ENCODE data around the gene BMPR1B. TPM values are rescaled to one million over a fixed set of nuclear protein-coding genes. Genes with fewer than 3 reads are reported as not detected.
A peak's percentile ranks its signal among the peaks of the same experiment; 100 is the strongest.

The BMPR1B gene
- total and polyA plus RNA-seq, 5 donors from 2014 or later = 0.31 to 0.72 TPM; not detected in 3

- DNase-seq (no peak), ATAC-seq (ENCODE audit: low read depth in 2 of 2) (no peak)
- Mint-ChIP-seq H3K27me3 (peaks cover 47% of the 10 kb centered on the region), H3K4me3 (no peak overlapping the region), H3K27ac (peak overlapping the region in 1 of 3 donors; percentile 70), H3K36me3 (no peaks in the 10 kb centered on the region), H3K4me1 (peaks cover 0 to 3% (median 0%) of the 10 kb centered on the region in 4 donors), H3K9me3 (peaks cover 0 to 5% (median 0%) of the 10 kb centered on the region in 7 donors)
- Histone ChIP-seq H3K36me3 (ENCODE audit: control insufficient read depth, insufficient read depth, low read length) (no peaks in the 10 kb centered on the region), H3K4me1 (ENCODE audit: control insufficient read depth, insufficient read depth, low read length, poor library complexity, severe bottlenecking) (no peaks in the 10 kb centered on the region), H3K9me3 (ENCODE audit: control insufficient read depth in 2 of 2, low read length in 2 of 2) (no peaks in the 10 kb centered on the region), H3K4me3 (ENCODE audit: low read depth, low read length) (no peak overlapping the region), H3K27me3 (ENCODE audit: control insufficient read depth, insufficient read depth, low read length) (peaks cover 15% of the 10 kb centered on the region), H3K27ac (ENCODE audit: insufficient read depth, low read length, poor library complexity, severe bottlenecking) (no peak overlapping the region)
These were observed 6.3 kb downstream of the BMPR1B start for GRCh38 chr4:94764069-94764468.

GRCh38 chr4:94765174-94765573, 7.4 kb downstream of the BMPR1B start:
- no peak overlapping the region for H3K4me3 Mint-ChIP-seq
- no peak for DNase-seq

GRCh38 chr4:94765648-94766047, 7.9 kb downstream of the BMPR1B start:
- no peak for DNase-seq
- Mint-ChIP-seq H3K9me3 (peaks cover 0 to 2% (median 0%) of the 10 kb centered on the region in 7 donors), H3K36me3 (no peaks in the 10 kb centered on the region), H3K27me3 (peaks cover 31% of the 10 kb centered on the region), H3K4me1 (no peaks in the 10 kb centered on the region), H3K4me3 (no peak overlapping the region), H3K27ac (no peak overlapping the region)
- Histone ChIP-seq H3K9me3 (ENCODE audit: control insufficient read depth in 2 of 2, low read length in 2 of 2) (no peaks in the 10 kb centered on the region), H3K27ac (ENCODE audit: insufficient read depth, low read length, poor library complexity, severe bottlenecking) (no peak overlapping the region), H3K36me3 (ENCODE audit: control insufficient read depth, insufficient read depth, low read length) (no peaks in the 10 kb centered on the region), H3K27me3 (ENCODE audit: control insufficient read depth, insufficient read depth, low read length) (peaks cover 4% of the 10 kb centered on the region), H3K4me1 (ENCODE audit: control insufficient read depth, insufficient read depth, low read length, poor library complexity, severe bottlenecking) (no peaks in the 10 kb centered on the region), H3K4me3 (ENCODE audit: low read depth, low read length) (no peak overlapping the region)
- ATAC-seq (ENCODE audit: low read depth in 2 of 2) = no peak

More at GRCh38 chr4:94765174-94765573, 7.4 kb downstream of the BMPR1B start:
- Mint-ChIP-seq H3K27me3 (peaks cover 36% of the 10 kb centered on the region), H3K27ac (no peak overlapping the region), H3K4me1 (no peaks in the 10 kb centered on the region), H3K9me3 (peaks cover 0 to 5% (median 0%) of the 10 kb centered on the region in 7 donors), H3K36me3 (no peaks in the 10 kb centered on the region)
- Histone ChIP-seq H3K36me3 (ENCODE audit: control insufficient read depth, insufficient read depth, low read length) (no peaks in the 10 kb centered on the region), H3K27me3 (ENCODE audit: control insufficient read depth, insufficient read depth, low read length) (peaks cover 7% of the 10 kb centered on the region), H3K4me3 (ENCODE audit: low read depth, low read length) (no peak overlapping the region), H3K4me1 (ENCODE audit: control insufficient read depth, insufficient read depth, low read length, poor library complexity, severe bottlenecking) (no peaks in the 10 kb centered on the region), H3K27ac (ENCODE audit: insufficient read depth, low read length, poor library complexity, severe bottlenecking) (no peak overlapping the region), H3K9me3 (ENCODE audit: control insufficient read depth in 2 of 2, low read length in 2 of 2) (no peaks in the 10 kb centered on the region)
- no peak for ATAC-seq (ENCODE audit: low read depth in 2 of 2)

- Histone ChIP-seq H3K36me3 (ENCODE audit: control insufficient read depth, insufficient read depth, low read length) (no peaks in the 10 kb centered on the region), H3K4me1 (ENCODE audit: control insufficient read depth, insufficient read depth, low read length, poor library complexity, severe bottlenecking) (no peaks in the 10 kb centered on the region), H3K9me3 (ENCODE audit: control insufficient read depth in 2 of 2, low read length in 2 of 2) (no peaks in the 10 kb centered on the region), H3K4me3 (ENCODE audit: low read depth, low read length) (no peak overlapping the region), H3K27me3 (ENCODE audit: control insufficient read depth, insufficient read depth, low read length) (no peaks in the 10 kb centered on the region), H3K27ac (ENCODE audit: insufficient read depth, low read length, poor library complexity, severe bottlenecking) (no peak overlapping the region)
- Mint-ChIP-seq H3K9me3 (peaks cover 0 to 4% (median 0%) of the 10 kb centered on the region in 7 donors), H3K36me3 (no peaks in the 10 kb centered on the region), H3K4me1 (no peaks in the 10 kb centered on the region), H3K27me3 (peaks cover 29% of the 10 kb centered on the region), H3K27ac (no peak overlapping the region), H3K4me3 (no peak overlapping the region)
- ATAC-seq (ENCODE audit: low read depth in 2 of 2) = no peak
- DNase-seq = no peak
These were observed 9.1 kb downstream of the BMPR1B start for GRCh38 chr4:94766856-94767255.

GRCh38 chr4:94767446-94767845, 9.7 kb downstream of the BMPR1B start:
- ATAC-seq (ENCODE audit: low read depth in 2 of 2) = no peak

GRCh38 chr4:94782707-94783106, 25.0 kb downstream of the BMPR1B start:
- H3K36me3 Mint-ChIP-seq = no peaks in the 10 kb centered on the region
- no peaks in the 10 kb centered on the region for H3K36me3 ChIP-seq (ENCODE audit: control insufficient read depth, insufficient read depth, low read length)
- H3K4me1 ChIP-seq (ENCODE audit: control insufficient read depth, insufficient read depth, low read length, poor library complexity, severe bottlenecking) = no peaks in the 10 kb centered on the region
- no peaks in the 10 kb centered on the region for H3K27me3 Mint-ChIP-seq
- H3K27me3 ChIP-seq (ENCODE audit: control insufficient read depth, insufficient read depth, low read length) = no peaks in the 10 kb centered on the region
- H3K27ac ChIP-seq (ENCODE audit: insufficient read depth, low read length, poor library complexity, severe bottlenecking) = no peak overlapping the region
- ATAC-seq (ENCODE audit: low read depth in 2 of 2) (no peak), DNase-seq (no peak)
- H3K27ac Mint-ChIP-seq = no peak overlapping the region
- H3K4me1 Mint-ChIP-seq = no peaks in the 10 kb centered on the region
- peaks cover 2 to 10% (median 5%) of the 10 kb centered on the region in 7 donors for H3K9me3 Mint-ChIP-seq
- H3K4me3 Mint-ChIP-seq = no peak overlapping the region
- H3K4me3 ChIP-seq (ENCODE audit: low read depth, low read length) = no peak overlapping the region
- peaks cover 4 to 8% of the 10 kb centered on the region in 2 experiments for H3K9me3 ChIP-seq (ENCODE audit: control insufficient read depth in 2 of 2, low read length in 2 of 2)

More at GRCh38 chr4:94767446-94767845, 9.7 kb downstream of the BMPR1B start:
- Mint-ChIP-seq H3K4me1 (no peaks in the 10 kb centered on the region), H3K36me3 (no peaks in the 10 kb centered on the region), H3K27me3 (peaks cover 28% of the 10 kb centered on the region), H3K27ac (no peak overlapping the region), H3K4me3 (no peak overlapping the region), H3K9me3 (peaks cover 0 to 4% (median 0%) of the 10 kb centered on the region in 7 donors)
- Histone ChIP-seq H3K4me3 (ENCODE audit: low read depth, low read length) (no peak overlapping the region), H3K9me3 (ENCODE audit: control insufficient read depth in 2 of 2, low read length in 2 of 2) (no peaks in the 10 kb centered on the region), H3K27me3 (ENCODE audit: control insufficient read depth, insufficient read depth, low read length) (no peaks in the 10 kb centered on the region), H3K27ac (ENCODE audit: insufficient read depth, low read length, poor library complexity, severe bottlenecking) (no peak overlapping the region), H3K36me3 (ENCODE audit: control insufficient read depth, insufficient read depth, low read length) (no peaks in the 10 kb centered on the region), H3K4me1 (ENCODE audit: control insufficient read depth, insufficient read depth, low read length, poor library complexity, severe bottlenecking) (no peaks in the 10 kb centered on the region)
- DNase-seq = no peak

GRCh38 chr4:94791701-94792100, 33.9 kb downstream of the BMPR1B start:
- no peak for DNase-seq
- H3K27me3 ChIP-seq (ENCODE audit: control insufficient read depth, insufficient read depth, low read length) = no peaks in the 10 kb centered on the region
- H3K36me3 ChIP-seq (ENCODE audit: control insufficient read depth, insufficient read depth, low read length) = no peaks in the 10 kb centered on the region
- ATAC-seq (ENCODE audit: low read depth in 2 of 2) = no peak
- H3K27me3 Mint-ChIP-seq = no peaks in the 10 kb centered on the region
- H3K27ac Mint-ChIP-seq = no peak overlapping the region
- no peaks in the 10 kb centered on the region for H3K4me1 Mint-ChIP-seq
- no peak overlapping the region for H3K27ac ChIP-seq (ENCODE audit: insufficient read depth, low read length, poor library complexity, severe bottlenecking)
- no peak overlapping the region for H3K4me3 Mint-ChIP-seq
- no peaks in the 10 kb centered on the region for H3K9me3 ChIP-seq (ENCODE audit: control insufficient read depth in 2 of 2, low read length in 2 of 2)
- H3K4me1 ChIP-seq (ENCODE audit: control insufficient read depth, insufficient read depth, low read length, poor library complexity, severe bottlenecking) = no peaks in the 10 kb centered on the region
- no peaks in the 10 kb centered on the region for H3K36me3 Mint-ChIP-seq
- H3K4me3 ChIP-seq (ENCODE audit: low read depth, low read length) = no peak overlapping the region
- H3K9me3 Mint-ChIP-seq = peaks cover 0 to 2% (median 0%) of the 10 kb centered on the region in 7 donors

GRCh38 chr4:94798808-94799207, 41.1 kb downstream of the BMPR1B start:
- Mint-ChIP-seq H3K36me3 (no peaks in the 10 kb centered on the region), H3K4me3 (no peak overlapping the region), H3K9me3 (peaks cover 0 to 2% (median 0%) of the 10 kb centered on the region in 7 donors), H3K27me3 (no peaks in the 10 kb centered on the region), H3K4me1 (no peaks in the 10 kb centered on the region), H3K27ac (no peak overlapping the region)
- Histone ChIP-seq H3K9me3 (ENCODE audit: control insufficient read depth in 2 of 2, low read length in 2 of 2) (no peaks in the 10 kb centered on the region), H3K4me3 (ENCODE audit: low read depth, low read length) (no peak overlapping the region), H3K27me3 (ENCODE audit: control insufficient read depth, insufficient read depth, low read length) (no peaks in the 10 kb centered on the region), H3K4me1 (ENCODE audit: control insufficient read depth, insufficient read depth, low read length, poor library complexity, severe bottlenecking) (no peaks in the 10 kb centered on the region), H3K36me3 (ENCODE audit: control insufficient read depth, insufficient read depth, low read length) (no peaks in the 10 kb centered on the region), H3K27ac (ENCODE audit: insufficient read depth, low read length, poor library complexity, severe bottlenecking) (no peak overlapping the region)
- DNase-seq = no peak
- no peak for ATAC-seq (ENCODE audit: low read depth in 2 of 2)

All from CD4-positive, CD25-positive, alpha-beta regulatory T cell (primary cell).